ENCODE data around the gene VEGFB.

The VEGFB gene

DNA sequence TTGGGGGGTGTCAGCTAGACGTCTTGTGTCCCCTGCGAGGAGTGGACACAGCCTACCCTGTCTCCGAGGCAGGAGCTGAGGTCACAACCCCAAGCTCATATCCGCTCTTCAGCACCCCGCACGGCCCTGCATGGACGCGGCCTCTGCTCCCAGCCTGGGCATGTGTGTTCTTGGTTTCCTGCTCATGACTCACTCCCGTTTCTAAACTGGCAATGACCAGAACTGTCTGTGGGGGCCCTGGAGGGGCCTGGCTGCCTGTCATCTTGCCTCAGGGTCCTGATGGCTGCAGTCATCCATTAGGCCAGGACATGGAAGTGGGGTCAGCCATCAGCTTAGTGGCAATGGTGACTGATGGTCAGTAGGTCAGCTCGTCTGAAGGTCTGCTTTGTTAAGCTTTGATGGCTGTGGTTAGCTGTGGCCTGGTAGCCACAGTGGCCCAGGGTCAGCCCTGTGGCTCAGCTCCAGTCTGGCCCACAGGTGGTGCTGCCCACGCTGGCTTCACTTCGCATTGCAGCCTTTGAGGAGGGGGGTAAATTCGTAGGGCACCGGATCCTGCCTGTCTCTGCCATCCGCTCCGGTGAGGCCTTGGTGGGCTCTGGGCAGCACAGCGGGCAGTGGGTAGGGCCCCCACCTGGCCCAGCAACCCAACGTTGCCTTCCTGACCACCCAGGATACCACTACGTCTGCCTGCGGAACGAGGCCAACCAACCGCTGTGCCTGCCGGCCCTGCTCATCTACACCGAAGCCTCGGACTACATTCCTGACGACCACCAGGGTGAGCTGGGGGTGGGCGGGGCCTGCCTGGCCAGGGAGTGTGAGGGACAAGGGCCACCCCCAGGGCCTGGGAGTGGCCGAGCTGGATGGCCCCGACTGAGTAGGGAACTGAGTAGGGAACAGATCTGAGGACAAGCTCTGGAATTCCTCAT is 28.9 kb downstream of the VEGFB start:
- no peak for DNase-seq

DNA sequence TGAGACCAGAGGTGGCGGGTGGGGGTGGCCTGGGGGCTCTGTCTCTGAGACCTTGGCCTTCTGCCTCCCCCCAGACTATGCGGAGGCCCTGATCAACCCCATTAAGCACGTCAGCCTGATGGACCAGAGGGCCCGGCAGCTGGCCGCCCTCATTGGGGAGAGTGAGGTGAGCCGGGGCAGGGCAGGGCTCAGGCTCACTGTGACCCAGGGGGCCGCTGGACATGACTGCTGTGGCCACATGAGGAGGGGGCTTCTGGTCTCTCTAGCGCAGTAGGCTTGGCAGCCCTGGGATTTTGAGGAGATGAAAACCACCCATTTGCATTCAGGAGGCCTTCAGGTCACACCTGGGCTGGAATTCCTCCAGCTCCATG is 29.5 kb downstream of the VEGFB start:
- DNase-seq, result no peak

DNA sequence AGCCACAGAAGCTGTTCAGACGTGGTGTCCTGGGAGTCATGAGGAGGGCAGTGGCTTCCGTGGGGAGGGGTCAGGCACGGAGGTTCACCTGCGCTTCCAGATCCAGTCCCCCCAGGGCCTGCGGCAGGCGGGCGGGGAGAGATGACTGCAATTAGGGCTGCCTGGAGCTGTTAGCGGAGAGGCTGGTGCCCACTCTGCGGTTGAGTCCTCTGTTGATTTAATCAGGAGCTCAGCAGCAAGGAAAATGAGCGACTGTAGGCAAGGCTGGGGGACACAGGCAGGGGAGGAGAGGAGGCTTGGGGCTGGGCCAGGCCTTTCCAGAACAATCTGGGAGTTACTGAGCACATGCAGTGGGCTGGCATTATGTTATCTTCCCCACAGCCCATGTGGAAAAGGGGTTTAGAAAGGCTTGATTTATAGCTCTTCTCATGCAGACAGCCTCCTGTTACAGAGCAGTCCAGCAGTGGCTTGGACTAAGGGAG is 30.0 kb downstream of the VEGFB start:
- no peak for DNase-seq

GRCh38 chr11:64265176-64266160 is 31.1 kb downstream of the VEGFB start:
- no peak for DNase-seq

GRCh38 chr11:64266339-64266738 is 32.0 kb downstream of the VEGFB start:
- no peak for DNase-seq

DNA sequence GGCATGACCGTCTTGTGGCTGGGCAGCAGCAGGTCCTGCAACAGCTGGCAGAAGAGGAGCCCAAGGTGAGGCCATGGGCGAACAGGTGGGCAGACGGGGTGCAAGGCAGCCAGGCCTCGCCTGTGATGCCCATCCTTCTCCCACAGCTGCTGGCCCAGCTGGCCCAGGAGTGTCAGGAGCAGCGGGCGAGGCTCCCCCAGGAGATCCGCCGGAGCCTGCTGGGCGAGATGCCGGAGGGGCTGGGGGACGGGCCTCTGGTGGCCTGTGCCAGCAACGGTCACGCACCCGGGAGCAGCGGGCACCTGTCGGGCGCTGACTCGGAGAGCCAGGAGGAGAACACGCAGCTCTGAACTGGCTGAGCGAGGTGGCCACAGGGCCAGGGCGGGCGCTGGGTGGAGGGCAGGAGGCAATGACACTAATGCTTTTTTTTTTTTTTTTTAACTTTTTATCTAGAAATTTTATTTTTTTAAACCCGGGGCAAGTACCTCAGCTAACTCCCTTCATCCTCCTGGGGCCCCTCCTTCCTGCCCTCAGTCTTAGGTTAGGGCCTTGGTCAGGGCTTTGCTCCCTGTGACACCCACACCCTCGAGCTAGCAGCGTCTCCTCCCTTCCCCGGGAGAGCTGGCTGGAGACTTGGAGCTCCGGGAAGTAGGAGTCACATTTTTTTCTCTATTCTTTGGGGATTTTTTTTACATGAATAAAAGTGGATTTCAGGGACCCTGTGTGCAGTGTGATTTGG is 33.0 kb downstream of the VEGFB start:
- DNase-seq, result no peak

GRCh38 chr11:64268025-64268892 is 33.9 kb downstream of the VEGFB start:
- no peak for DNase-seq

- DNase-seq, result peak in 1 of 4 experiments; percentile 25
Observed at GRCh38 chr11:64268893-64269539, 34.6 kb downstream of the VEGFB start.

DNA sequence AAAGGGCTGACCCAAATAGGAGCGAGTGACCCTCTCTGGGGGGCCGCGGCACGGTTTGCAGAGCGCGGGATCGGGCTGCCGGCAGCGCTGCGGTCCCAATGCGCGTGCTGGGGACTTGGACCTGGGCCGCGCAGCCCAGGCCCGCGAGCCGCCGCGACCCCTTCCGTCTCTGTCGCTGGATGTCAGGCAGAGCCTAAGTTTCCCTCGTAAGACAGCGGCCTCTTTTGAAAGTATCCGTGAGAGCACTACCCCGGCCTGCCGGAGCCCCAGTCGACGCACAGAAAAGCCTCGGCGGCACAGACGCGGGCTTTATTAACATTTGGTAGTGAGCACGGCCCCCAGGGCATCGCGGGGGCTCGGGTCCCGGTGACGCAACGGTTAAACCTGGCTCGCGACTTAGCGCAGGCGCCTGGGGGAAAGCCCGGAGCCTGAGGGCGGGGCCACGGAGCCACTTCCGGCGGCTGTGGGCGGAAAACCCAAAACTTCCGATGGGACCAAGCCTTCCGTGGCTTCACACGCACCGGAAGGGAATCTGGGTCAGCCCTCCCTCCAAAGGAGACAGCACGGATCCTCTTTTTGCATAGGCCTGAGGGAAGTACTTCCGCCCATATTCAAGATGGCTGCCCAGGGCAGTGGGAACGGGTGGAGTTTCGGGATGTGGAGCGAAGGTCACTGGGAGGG is 35.3 kb downstream of the VEGFB start:
- DNase-seq, result peak; percentile 92 to 94 (median 93)

GRCh38 chr11:64275031-64275800 is 40.8 kb downstream of the VEGFB start:
- DNase-seq, result no peak

DNA sequence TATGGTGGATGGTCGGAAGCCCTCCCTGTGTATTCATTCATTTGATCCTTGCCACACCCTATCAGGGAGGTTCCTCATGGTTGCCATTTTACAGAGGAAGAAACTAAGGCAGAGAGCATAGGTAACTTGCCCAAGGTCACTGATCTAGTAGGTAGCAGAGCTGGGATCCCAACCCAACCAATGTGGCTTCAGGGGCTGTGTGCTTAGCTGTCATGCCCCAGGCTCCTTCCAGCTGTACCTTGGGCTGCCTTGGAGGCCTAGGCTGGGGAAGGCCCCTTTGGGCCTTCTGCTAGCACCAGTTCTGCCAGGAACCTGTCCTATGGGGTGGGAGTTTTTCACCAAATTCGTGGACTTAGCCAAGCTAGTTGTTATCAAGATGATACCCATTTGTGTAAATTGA is 41.5 kb downstream of the VEGFB start:
- no peak for DNase-seq

GRCh38 chr11:64276653-64277431 is 42.5 kb downstream of the VEGFB start:
- no peak for DNase-seq

- no peak for DNase-seq
Observed at GRCh38 chr11:64278576-64279190, 44.3 kb downstream of the VEGFB start.

DNA sequence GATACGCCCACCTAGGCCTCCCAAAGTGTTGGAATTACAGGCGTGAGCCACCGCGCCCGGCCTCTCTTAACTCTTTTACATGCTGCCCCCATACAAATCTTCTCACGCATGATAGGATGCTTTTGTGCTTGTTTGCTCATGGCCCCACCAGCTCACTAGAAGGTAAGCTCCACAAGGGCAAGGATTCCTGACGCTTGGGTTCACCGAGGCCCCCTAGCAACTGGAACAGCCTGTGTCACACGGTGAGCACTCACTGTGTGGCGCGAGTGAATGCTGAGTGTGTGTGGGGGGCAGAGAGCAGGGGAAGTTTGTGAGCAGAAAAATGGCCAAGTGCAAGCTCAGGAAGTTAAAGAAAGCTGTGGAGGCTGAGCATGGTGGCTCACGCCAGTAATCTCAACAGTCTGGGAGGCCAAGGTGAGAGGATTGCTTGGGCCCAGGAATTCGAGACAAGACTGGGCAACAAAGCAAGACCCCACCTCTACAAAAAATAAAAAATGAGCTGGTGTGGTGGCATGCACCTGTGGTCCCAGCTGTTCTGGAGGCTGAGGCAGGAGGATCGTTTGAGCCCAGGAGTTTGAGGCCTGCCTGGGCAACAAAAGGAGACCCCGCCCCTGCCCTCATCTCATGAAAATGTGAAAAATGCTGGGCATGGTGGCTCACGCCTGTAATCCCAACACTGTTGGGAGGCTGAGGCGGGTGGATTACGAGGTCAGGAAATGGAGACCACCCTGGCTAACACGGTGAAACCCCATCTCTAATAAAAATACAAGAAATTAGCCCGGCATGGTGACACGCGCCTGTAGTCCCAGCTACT is 47.8 kb downstream of the VEGFB start:
- DNase-seq, result no peak

DNA sequence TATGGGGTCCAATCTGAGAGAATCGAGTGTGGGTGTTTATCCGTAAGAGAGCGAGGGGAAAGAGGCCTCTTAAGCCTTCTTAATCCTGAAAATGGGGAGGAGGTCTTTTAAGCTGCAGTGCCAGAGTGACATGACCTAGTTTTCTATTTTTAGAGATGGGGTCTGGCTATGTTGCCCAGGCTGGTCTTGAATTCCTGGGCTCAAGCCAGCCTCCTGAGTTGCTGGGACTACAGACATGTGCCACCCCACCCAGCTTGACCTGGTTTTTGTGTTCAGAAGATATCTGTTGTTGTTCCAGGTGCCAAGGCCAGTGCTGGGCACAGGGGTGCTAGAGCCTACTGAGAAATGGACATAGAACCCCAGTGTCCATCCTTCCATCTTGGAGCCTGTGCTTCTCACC is 48.7 kb downstream of the VEGFB start:
- DNase-seq, result no peak

DNA sequence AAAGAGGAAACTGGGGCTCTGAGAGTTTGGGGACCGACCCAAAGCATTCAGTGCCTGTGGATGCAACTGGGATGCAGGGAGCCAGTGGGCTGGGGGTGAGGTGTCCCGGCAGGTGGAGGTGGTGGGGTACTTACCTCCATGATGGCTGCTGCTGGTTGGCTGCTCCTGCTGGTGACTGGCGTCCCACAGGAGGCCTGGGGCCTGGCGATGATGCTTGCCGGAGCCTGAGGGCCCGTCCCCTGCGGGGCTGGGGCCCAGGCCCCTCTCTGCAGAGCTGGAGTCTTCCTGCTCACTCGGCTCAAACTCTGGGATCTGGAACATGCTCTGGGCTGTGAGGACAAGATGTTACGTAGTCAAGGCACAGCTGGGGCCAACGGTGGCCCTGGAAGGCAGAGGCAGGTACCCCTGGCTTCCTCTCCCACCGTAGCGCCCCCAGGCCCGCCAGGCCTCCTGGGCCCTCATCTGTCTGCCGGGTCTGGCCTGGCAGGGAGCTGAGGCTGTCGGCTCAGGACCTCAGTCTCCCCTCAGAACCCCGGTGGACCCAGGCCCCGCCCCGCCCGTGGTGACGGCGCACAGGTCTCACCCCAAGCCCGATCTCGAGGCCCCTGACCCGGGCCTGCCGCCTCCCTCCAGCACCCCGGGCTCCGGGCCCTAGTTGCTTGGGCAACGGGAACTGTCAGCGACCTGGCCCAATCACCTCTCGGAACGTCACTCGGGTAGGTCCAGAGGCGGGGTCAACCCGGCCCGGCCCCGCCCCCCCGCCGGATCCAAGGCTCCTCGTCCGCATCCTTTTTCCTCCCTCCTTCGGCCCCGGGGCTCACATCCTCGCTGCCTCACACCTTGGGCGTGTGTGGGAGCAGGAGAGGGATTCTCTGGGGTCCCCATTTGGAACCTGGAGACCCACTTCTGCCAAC is 49.9 kb downstream of the VEGFB start, which contains the start of gene BAD:
Gene BAD (minus strand): TSS at position 618 of the 914 bp plus-strand sequence. CDS start 297 bp downstream, at position 321.
- DNase-seq, result peak; percentile 82 to 86 (median 84)

All from activated CD4-positive, CD25-positive, alpha-beta regulatory T cell (primary cell).